ENCODE data around the gene SLC45A1.
"Not testable (repeated sequence)": the region's sequence is repeated elsewhere in the genome, so short reads cannot be mapped to it uniquely, and the experiment has no call there.

SLC45A1 gene

DNA sequence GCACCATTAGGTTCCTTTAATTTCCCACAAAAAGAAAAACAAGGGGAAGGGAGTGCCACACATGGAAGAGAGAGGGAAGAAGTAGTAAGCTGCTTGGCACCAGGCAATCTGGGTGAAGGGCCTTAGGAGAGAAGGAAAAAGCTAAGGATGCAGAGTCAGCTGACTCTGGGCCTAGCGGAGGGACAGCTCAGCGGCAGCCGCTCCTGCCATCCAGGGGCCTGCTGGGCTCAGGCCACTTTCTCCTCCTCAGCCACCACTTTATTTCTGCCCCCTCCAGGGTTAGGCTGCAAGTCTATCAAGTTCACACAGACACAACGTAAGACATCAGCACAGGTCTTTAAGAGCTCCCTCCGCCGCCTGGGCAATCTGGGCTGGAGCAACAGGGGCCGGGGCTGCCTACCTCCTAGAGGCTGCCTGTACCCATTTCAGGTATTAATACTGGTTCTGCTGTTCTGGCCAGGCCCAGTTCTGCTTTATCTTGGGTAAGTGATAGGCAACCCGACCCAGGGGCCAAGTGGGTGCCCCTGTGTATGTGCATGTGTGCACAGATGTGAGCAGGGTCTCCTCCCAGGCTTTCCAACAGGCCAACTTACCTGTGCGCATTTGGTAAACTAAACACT, 53.6 kb downstream of the SLC45A1 start:
- no peak for DNase-seq

DNA sequence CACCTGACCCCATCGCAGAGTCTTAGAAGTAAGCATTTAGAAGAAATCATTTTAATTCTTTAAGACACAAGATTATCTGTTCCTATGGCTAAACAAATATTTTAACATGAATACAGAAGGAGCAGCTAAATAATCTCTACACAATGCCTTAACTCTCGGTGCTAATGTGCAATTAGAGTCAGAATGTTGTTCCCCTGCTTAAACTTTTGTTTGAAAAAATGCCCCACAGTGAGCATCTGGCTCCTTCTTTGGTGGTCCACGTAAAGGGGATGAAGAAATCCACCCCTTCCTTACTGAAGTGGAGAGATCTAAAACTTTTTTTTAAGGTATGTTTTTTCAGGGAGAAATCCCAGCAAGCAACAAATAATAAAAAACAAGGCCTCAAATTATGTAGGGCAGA, 55.2 kb downstream of the SLC45A1 start:
- DNase-seq: no peak

DNA sequence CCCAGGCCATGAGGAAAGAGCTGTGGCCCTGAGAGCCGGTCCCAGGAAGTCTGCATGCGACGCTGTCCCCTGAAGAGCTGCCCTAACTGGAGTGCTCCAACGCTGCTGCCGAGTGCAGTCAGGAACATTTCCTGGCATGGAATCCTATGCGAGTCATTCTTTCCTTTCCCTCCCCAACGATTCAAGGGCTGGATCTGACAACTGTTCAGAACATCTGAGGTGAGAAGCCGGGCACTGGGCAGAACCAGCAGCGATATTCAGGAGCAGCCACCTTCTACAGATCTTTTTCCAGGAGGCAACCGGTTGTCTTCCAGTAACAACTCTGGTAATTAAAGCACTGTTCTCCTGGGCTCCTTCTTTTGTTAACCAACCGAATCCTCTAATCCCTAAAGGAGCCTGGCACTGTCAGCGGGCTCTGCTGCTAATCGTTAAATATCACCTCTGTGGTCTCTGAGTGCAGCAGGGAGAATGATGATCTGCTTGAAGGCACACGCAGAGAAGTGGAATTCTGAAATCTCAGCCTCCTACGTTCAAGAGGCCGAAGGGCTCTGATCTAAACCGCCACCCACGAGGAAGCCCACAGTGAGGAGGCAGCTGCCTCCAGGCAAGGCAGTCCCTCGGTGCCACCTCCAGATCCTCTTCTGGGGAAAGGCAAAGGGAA, 55.8 kb downstream of the SLC45A1 start:
- no peak for DNase-seq

DNA sequence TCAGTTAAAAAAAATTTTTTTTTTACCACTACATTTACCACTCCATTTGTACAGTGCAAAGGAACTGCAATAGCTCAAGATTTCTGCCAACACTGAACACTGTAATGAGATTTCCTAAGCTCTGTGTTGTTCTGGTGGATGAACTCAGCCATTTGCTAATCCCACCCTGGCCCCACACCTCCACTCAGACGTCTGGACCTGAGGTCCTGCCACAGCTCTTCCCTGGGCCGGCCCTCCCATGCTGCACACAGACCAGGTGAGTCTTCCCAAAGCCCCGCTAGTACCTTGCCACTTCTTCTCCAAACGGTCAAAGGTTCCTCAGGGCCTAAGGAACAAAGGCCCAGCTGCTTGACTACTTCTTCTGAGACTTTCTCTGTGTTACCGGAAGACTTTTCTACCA, 56.4 kb downstream of the SLC45A1 start:
- DNase-seq: no peak

DNA sequence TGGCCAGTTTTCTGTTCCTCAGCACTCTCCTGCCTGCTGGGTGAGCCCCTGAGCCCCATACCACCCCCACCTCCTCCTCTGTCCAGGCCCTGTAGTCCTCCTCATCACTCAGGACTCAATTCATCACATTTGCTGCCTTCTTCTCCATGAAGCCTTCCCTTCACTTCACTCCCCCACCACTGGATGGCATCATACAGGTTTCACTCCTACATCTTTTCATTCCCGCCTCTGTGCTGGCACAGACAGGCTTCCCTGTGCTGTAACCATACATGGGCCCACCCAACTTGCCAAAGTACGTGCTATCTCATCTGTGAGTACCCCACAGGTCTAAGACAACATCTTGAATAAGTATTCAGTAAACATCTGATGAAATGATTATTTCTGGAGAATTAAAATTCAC, 56.9 kb downstream of the SLC45A1 start:
- no peak for DNase-seq

DNA sequence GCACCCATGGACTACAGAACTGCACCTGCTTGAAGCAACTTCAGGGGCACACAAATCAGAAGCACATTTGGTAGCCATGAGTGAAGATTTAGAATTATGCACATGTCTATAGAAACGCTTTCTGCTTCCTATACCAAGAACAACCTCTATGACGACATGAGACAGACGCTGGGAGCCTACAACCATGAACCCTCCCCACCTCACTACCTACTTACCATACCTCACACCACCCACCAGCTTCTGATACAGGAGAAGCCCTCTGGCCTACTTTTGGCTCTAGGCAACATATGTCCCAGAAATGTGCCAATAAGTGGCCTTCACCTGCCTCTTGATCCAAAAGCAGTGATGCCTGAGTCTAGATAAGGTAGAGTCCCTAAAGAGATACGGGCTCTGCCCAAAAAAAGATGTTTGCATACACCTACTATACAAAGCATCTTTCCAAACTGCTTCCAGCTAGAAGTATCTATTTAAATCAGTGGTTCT, 58.5 kb downstream of the SLC45A1 start:
- no peak for DNase-seq

DNA sequence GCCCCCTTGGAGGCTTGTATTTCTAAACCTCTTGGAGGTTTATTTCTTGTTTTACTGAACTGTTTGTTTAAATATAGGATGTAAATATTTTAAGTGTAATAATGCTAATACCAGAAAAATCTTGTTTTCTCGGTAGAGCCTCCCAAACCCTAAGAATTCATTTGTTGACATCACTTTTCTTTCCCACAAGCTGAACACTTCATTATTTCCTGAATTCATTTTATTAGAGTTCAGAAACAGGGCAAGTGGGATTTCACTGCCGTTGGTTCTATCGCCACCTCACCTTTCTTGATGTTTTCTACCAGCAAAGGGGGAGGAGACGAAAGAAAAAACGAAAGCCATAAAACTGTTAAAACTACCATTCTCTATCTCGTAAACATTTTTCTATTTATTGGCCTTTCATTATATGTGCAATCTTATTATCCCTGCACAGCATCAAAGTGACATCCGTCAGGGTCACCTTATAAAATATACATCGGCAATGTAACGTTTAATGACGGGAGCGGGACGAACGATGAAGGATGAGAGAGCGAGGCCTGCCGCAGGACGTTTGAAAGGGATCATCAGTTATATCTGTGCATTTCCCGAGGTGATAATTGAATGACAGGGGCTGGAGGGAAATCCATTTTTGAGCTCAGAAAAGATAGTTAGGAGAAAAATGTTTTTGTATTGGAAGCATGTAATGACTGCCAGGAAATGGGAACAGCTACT, 59.5 kb downstream of the SLC45A1 start:
- DNase-seq: no peak

DNA sequence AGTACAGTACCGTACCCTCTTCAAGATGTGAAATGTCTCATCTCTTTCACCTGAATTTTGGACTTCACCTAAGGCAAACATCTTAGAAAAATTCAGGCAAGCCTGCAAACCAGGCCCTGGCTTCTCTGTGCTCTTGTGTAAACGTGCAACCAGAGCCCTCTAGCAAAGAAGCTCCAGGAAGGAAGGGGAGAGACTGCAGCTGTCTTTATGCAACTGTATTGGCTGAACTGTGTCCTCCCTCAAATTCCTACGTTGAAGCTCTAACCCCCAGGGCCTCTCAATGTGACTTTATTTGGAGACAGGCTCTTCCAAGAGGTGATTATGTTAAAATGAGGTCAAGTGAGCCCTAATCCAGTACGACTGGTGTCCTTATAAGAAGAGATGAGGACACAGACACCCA, 60.3 kb downstream of the SLC45A1 start:
- no peak for DNase-seq

DNA sequence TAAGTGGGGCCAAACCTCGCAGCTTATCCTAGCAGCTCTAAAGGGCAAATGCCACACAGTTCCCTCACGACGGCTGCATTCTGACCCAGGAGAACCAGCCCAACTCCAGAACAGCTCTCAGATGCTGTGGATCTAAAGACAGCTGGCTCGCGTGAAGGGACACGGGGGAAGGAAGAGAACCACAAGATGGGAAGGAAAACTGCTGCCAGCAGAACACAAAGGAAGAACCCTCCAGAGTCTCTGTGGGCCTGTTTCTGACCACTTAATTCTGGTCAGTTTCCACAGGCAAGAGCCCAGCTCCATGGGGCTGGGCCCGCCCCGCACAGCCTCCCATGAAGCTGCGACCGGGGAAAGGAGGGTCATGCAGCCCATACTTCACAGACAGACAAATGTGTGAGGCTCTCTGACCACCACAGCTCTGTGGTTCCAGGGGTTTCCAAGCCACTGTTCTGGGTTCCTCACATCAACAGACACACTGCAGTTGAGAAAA, 61.1 kb downstream of the SLC45A1 start:
- no peak for DNase-seq

DNA sequence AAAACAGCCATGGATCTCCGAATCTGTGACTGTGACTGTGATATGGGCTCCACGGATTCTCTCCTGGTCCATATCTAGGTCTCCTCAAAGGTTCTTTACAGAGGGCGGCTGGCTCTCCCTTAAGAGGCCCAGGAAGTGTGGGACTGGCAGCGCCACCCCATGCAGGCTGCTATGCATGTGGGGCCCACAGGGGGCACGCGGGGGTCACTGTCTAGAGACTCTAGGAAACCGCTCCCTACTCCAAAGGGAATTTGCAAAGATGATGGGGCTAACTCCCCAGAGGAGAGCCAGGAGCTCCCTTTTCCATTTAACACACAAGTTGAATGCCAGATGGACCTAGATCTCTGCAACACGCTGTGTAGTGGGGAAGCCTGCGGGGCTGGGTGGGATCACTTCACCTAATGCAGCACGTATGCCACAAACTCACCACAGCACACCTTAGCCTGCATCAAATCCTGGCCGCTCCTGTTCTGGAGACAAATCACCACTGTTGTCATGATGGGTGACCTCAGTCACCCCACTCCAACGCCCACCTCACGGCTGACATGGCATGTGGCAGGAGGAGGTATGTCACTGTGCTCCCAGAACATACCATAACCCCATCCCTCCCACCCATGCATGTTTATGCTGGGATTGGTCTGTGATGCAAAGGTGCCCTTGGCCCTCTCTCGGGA, 61.7 kb downstream of the SLC45A1 start:
- DNase-seq: no peak

DNA sequence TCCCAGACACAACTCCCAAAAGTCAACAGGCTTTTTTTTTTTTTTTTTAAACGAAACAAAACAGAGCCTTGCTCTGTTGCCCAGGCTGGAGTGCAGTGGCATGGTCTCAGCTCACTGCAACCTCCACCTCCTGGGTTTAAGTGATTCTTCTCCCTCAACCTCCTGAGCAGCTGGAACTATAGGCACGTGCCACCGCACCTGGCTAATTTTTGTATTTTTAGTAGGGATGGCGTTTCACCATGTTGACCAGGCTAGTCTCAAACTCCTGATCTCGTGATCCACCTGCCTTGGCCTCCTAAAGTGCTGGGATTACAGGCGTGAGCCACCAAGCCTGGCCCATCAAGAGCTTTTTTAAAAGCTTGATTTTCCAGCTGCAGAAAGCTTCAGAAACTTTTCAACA, 62.4 kb downstream of the SLC45A1 start:
- not testable (repeated sequence) for DNase-seq

DNA sequence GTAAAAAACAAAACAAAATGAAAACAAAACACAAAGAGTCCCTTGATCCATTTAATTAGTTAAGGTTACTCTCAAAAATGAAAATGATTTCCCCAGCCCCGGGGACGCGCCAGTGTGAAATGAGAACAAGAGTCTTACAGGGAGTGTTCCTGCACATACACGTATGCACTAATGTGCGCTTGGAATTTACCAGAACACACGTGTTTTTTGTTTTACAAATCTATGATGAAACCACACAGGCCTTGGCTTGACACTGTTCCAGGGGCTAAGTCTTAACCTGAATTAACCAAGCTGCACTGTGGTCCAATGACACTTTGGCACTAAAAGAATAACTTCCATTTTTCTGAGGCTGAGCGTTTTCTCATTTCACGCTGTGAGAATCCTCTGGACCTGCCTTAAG, 63.7 kb downstream of the SLC45A1 start:
- no peak for DNase-seq

DNA sequence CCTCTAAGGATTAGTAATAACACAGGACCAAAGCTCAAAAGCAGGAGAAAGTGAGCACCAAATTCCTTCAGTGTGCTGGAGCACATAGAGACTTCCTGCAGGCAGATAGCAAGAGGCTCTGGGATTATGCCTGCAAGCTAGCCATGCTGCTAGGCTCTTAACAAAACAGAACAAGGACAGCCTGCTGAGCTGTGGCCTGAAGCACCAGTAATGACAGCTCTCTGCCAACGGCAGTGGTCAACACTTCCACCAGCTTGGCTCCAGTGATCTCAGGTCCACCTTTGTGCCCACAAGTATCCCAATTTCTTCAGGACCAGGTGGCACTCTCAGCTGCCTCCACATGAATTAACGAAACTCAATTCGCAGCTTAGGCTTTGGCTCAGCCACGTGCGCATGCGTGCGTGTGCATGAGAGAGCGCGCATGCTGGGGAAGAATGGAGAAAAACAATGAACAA, 64.2 kb downstream of the SLC45A1 start:
- no peak for DNase-seq

DNA sequence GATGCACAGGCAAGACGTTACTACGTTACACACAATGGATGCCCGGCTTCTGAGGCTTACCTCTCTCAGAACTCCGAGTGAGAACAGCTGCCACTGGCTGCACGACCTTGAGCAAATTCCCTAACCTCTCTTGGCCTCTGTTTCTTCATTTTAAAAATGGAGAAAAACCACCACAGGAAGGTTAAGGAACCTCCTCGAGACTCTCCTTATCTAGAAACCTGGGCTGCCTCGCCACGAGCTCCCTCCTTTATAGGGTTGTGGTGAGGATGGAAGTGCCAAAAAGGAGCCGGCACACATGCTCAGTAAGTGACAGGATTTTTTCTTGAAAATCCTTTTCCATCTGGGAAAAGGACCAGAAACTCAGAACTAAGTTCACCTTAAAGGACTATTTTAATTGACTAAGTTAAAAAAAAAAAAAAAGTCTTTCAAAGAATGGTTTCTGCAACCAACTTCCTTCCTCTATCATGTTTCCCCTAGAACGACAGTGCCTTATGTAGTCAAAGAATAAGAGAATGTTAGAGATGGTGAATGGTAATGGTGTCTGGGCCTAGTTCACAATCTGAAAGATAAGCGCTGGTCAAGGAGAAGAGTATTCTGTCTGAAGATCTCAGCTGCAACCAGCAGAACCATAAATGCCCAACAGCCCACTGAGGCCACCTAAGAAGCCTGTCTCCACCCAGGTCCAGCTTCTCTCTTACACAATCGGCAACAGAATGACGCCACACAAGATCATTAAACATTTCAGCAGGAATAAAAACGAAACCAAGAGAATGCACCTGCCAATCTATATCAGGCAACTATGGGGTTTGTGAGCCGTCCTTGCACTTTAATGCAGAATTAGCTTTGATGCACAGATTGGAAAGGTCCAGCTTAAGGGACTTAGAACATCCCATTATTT, 64.9 kb downstream of the SLC45A1 start:
- no peak for DNase-seq

DNA sequence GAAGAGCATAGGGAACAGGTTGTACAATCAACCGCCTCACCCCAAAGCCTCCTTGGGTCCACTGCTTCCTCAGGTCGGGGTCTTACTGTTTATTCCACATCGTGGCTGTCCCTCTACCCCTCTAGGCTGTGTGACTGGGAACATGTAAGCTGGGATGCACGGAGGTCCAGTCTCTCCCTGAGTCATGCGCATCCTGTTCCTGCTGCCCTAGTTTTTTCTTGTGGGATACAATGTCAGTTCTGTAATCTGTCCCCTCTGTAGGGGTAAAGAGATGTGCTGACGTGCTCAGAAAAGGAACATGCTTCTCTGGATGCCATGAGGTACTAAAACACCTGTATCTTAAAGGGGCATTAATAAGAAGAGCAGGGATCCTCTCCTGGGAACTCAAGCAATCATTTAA, 66.2 kb downstream of the SLC45A1 start:
- no peak for DNase-seq

DNA sequence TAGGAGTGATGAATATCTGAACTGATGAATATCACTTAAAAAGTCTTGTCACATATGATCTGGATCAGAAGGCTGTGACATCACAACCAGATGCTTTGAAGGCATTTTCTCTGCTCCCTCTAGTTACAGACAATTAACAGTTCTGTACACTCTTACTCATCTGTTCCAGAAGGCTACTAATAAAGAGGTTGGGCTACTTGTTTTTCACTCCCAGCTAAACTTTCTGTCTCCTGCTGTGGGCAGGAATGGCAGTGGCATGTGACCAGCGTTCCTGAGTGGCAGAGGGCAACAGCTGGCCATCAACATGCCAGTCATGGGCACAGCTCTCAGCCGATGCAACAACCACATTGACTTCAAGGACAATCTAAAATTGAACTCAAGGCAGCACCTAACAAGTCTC, 66.7 kb downstream of the SLC45A1 start:
- no peak for DNase-seq

DNA sequence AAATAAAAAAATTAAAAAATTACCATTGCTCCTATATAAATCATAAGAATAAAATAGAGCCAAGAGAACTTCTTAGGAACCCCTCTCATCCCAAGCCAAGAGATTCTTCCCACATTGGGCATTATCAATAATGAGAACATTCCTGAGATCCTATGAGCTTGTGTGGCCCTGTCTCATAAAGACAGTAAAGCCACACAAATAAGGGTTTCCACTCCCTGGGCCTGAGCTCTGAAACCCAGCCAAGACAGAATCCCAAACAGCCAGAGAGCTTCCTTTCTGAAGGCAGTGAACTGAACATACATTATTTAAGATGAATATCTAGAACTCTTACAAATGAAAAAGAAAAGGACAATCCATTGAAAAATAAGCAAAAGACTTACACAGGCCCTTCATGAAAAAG, 68.3 kb downstream of the SLC45A1 start:
- DNase-seq: no peak

DNA sequence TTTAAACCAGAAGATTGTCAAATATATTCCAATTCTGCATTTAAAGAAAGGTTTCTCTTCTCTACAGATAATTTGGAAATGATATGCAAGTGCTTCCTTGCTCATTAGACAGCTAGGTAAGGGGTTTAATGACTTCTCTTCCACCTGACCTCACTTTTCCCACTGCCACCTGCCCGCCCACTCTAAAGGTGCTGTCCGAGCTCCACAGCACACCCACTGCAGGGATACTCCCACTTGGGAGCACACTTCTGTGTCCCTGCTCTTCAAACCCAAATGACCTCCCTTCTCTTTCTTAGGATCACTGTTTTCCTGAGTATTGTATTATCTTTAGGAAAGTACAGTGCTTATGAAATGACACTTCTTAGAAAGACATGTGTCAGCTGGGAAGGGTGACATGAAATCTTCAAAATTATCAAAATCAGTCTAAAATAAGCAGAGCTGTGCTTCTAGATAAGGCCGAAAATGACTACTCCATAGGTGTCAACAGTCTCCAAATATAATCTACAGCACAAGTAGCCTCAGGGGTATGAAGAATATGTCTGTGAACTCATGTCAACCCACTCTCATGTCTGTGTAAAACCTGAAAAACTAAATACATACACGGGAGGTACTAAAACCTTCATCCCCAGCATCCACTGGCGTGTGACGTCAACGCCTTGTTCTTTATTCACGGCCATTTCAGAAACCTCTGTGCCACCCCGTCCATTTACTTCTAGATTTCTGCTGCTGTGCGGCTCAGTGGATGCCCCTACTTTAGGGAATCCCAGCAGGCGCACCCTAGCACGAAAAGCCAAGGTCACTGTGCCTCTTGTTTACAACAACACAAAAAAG, 71.0 kb downstream of the SLC45A1 start:
- DNase-seq: no peak

DNA sequence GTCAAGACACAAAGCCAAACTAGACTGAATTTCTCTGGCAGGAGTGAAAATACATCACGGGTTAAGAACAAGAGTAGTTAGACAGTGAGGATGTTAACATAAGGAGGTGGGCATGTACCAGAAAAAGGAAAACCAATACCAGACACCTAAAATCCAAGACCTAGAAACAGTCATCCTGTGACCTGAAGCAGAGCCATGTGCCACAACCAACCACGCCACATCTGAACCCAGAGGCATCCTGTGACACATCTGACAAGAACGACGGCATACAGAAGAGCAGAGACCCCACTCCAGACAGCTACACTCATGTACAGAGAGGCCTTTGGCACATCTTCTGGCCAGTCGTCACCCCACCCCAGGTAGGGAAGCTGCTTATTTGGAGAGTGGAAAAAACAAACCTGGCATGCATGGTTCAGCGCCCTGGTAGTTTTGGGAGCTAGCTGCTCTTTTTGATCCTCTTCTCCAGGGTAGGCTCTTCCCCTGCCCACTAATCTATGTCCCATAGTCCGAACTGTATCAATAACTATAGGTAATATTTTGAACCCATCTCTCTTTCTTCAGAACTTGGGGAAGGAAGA, 72.1 kb downstream of the SLC45A1 start:
- no peak for DNase-seq

DNA sequence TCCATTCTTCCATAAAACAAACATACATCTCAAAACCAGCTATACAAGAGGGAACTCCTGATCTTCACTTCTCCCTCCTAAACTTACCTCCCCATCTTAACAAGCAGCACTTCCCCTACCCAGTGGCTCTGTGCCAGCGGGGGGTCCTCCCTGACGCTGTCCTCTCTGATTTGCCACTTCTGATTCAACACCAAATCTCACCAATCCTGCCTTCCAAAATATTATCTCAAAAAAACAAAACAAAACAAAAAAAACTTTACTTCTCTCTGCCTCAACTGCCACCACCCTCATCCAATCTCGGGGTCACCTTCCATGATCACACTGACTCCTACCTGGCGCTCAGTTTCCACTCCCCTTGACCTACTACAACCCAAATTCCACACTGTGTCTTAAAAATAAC, 72.8 kb downstream of the SLC45A1 start:
- DNase-seq: no peak

DNA sequence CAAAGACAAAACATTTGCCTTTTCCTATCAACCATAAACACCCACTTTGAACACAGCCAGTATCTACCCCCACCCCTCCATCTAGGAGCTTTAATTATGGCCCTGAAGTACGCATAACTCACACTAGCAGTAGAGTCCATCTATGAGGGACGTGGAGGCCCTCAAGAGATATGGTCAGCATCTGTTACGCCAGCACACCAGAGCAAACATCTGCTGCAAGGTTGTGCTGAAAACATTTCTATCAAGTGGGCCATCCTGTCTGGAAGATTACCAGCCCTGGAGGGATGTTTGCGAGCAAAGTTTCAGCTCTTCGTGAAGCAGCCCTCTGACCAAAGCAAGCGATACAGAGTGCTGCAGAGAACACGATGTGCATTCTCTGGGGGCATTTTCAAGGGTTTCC, 74.6 kb downstream of the SLC45A1 start:
- DNase-seq: no peak
